CD8-positive, alpha-beta memory T cell (primary cell): ENCODE data around the gene DISC1. TPM values are rescaled to one million over a fixed set of nuclear protein-coding genes. Genes with fewer than 3 reads are reported as not detected.
A peak's percentile ranks its signal among the peaks of the same experiment; 100 is the strongest.
"Not testable (repeated sequence)": the region's sequence is repeated elsewhere in the genome, so short reads cannot be mapped to it uniquely, and the experiment has no call there.

Experiments used
- CTCF ChIA-PET: fragments of 350-600 bp; sonication (Branson Sonifier 250); formaldehyde crosslinking; loops from one replicate; lab custom pipeline; 2021; ENCODE audit warnings: antibody characterized with exemption; lab: Charles Lee
- POLR2A ChIA-PET: fragments of 350-600 bp; sonication (Branson Sonifier 250); formaldehyde crosslinking; loops from one replicate; lab custom pipeline; 2021; ENCODE audit warnings: antibody characterized with exemption; lab: Charles Lee
- DNase-seq, 5 donors: peaks; one replicate each; pipeline versions ENCODE4 v3.0.0 to v3.0.0-alpha.2; 2020 to 2022; ENCODE audit warnings: mixed read lengths in 1 of 5
- H3K27ac ChIP-seq: one replicate; pipeline ENCODE4 v1.7.0; 2013; ENCODE audit warnings: low read depth, mild to moderate bottlenecking, low read length, moderate library complexity
- H3K27me3 ChIP-seq: 2 replicates; pipeline ENCODE4 v1.7.0; 2013; ENCODE audit warnings: low read length, mild to moderate bottlenecking; ENCODE audit not compliant: insufficient read depth, poor library complexity, severe bottlenecking
- H3K36me3 ChIP-seq: 2 replicates; pipeline ENCODE4 v1.7.0; 2013; ENCODE audit warnings: mild to moderate bottlenecking, low read length, moderate library complexity; ENCODE audit not compliant: insufficient read depth
- H3K4me1 ChIP-seq: 2 replicates; pipeline ENCODE4 v1.7.0; 2013; ENCODE audit warnings: mild to moderate bottlenecking, low read length, moderate library complexity; ENCODE audit not compliant: insufficient read depth
- H3K4me3 ChIP-seq: 2 replicates; pipeline ENCODE4 v1.7.0; 2013; ENCODE audit warnings: mild to moderate bottlenecking, low read length
- H3K9me3 ChIP-seq: 2 replicates; pipeline ENCODE4 v1.7.0; 2013; ENCODE audit warnings: mild to moderate bottlenecking, low read length
- H3K27ac Mint-ChIP-seq, 8 donors: one replicate each; pipeline ENCODE4 v1.8.0; 2020 to 2021; ENCODE audit warnings: mixed read lengths in 8 of 8, mild to moderate bottlenecking in 6 of 8, inconsistent platforms in 3 of 8, moderate library complexity in 3 of 8
- H3K27me3 Mint-ChIP-seq, 2 donors: one replicate each; pipeline ENCODE4 v1.8.0; 2020 to 2021; ENCODE audit warnings: mixed read lengths in 2 of 2, mild to moderate bottlenecking in 1 of 2, moderate library complexity in 1 of 2
- H3K36me3 Mint-ChIP-seq, 3 donors: one replicate each; pipeline ENCODE4 v1.8.0; 2020 to 2021; ENCODE audit warnings: mixed read lengths in 3 of 3, inconsistent platforms in 1 of 3, mild to moderate bottlenecking in 1 of 3
- H3K4me1 Mint-ChIP-seq, 3 donors: one replicate each; pipeline ENCODE4 v1.8.0; 2020 to 2021; ENCODE audit warnings: mixed read lengths in 3 of 3, inconsistent platforms in 1 of 3, mild to moderate bottlenecking in 1 of 3
- H3K4me3 Mint-ChIP-seq, 7 donors: one replicate each; pipeline ENCODE4 v1.8.0; 2020 to 2021; ENCODE audit warnings: mixed read lengths in 7 of 7, mild to moderate bottlenecking in 6 of 7, moderate library complexity in 4 of 7, inconsistent platforms in 2 of 7
- H3K9me3 Mint-ChIP-seq, 5 donors: one replicate each; pipeline ENCODE4 v1.8.0; 2020 to 2022; ENCODE audit warnings: mixed read lengths in 5 of 5, mild to moderate bottlenecking in 3 of 5, moderate library complexity in 2 of 5, inconsistent platforms in 1 of 5
- polyA plus RNA-seq: library from polyadenylated mRNA; unstranded; fragments of 300-500 nt; fragmentation: Illumina TruSeq; gene quantifications from one replicate; pipeline ENCODE4 v1.2.3, GENCODE V29; 2021
- total RNA-seq, 2 experiments: library from RNA; stranded (reverse); gene quantifications; one replicate each; pipeline ENCODE4 v1.2.3, GENCODE V29; 2021

Gene DISC1
- total and polyA plus RNA-seq, 3 experiments from 2014 or later: 0.60 to 2.4 (median 1.0) TPM

GRCh38 chr1:231666937-231667608 lies 40.5 kb downstream of the DISC1 start:
- no peaks in the 10 kb centered on the region for H3K9me3 ChIP-seq
- Mint-ChIP-seq H3K36me3 (peaks cover 4 to 40% (median 5%) of the 10 kb centered on the region in 3 donors), H3K4me1 (peaks cover 21 to 40% (median 24%) of the 10 kb centered on the region in 3 donors), H3K27ac (peak overlapping the region in 1 of 8 donors; percentile 17), H3K9me3 (peaks cover 21 to 36% (median 34%) of the 10 kb centered on the region in 5 donors), H3K27me3 (peaks cover 0 to 10% of the 10 kb centered on the region in 2 donors), H3K4me3 (peak overlapping the region in 1 of 7 donors; percentile 13)
- H3K36me3 ChIP-seq: no peaks in the 10 kb centered on the region
- CTCF ChIA-PET: no interaction called here
- H3K27me3 ChIP-seq: no peaks in the 10 kb centered on the region
- peaks cover 9% of the 10 kb centered on the region for H3K4me1 ChIP-seq
- H3K4me3 ChIP-seq: no peak overlapping the region
- no peak overlapping the region for H3K27ac ChIP-seq
- DNase-seq: no peak
- POLR2A ChIA-PET: no interaction called here

- Mint-ChIP-seq H3K4me3 (peak overlapping the region in 6 of 7 donors; percentile 31 to 83 (median 59)), H3K36me3 (peaks cover 0 to 34% (median 3%) of the 10 kb centered on the region in 3 donors), H3K27ac (peak overlapping the region in 3 of 8 donors; percentile 33 to 90 (median 54)), H3K4me1 (peaks cover 26 to 47% (median 31%) of the 10 kb centered on the region in 3 donors), H3K27me3 (peaks cover 0 to 8% of the 10 kb centered on the region in 2 donors), H3K9me3 (peaks cover 21 to 32% (median 30%) of the 10 kb centered on the region in 5 donors)
- no peaks in the 10 kb centered on the region for H3K9me3 ChIP-seq
- H3K27ac ChIP-seq: no peak overlapping the region
- no peak for DNase-seq
- ChIA-PET CTCF (no interaction called here), POLR2A (no interaction called here)
- no peaks in the 10 kb centered on the region for H3K27me3 ChIP-seq
- H3K4me3 ChIP-seq: no peak overlapping the region
- H3K36me3 ChIP-seq: no peaks in the 10 kb centered on the region
- peaks cover 9% of the 10 kb centered on the region for H3K4me1 ChIP-seq
These were observed 41.4 kb downstream of the DISC1 start for GRCh38 chr1:231667896-231668506.

GRCh38 chr1:231668826-231669225 lies 42.2 kb downstream of the DISC1 start:
- Mint-ChIP-seq H3K4me3 (no peak overlapping the region), H3K4me1 (peaks cover 26 to 47% (median 33%) of the 10 kb centered on the region in 3 donors), H3K27me3 (peaks cover 0 to 4% of the 10 kb centered on the region in 2 donors), H3K36me3 (peaks cover 0 to 26% (median 3%) of the 10 kb centered on the region in 3 donors), H3K9me3 (peaks cover 17 to 27% (median 24%) of the 10 kb centered on the region in 5 donors), H3K27ac (no peak overlapping the region)
- Histone ChIP-seq H3K4me3 (no peak overlapping the region), H3K4me1 (peaks cover 9% of the 10 kb centered on the region), H3K36me3 (no peaks in the 10 kb centered on the region), H3K27ac (no peak overlapping the region), H3K9me3 (no peaks in the 10 kb centered on the region), H3K27me3 (no peaks in the 10 kb centered on the region)
- POLR2A ChIA-PET: no interaction called here
- CTCF ChIA-PET: no interaction called here
- DNase-seq: no peak

GRCh38 chr1:231669864-231670621 lies 43.5 kb downstream of the DISC1 start:
- H3K9me3 Mint-ChIP-seq: peaks cover 17 to 24% (median 22%) of the 10 kb centered on the region in 5 donors
- POLR2A ChIA-PET: not testable (repeated sequence)

GRCh38 chr1:231670755-231671154 lies 44.2 kb downstream of the DISC1 start:
- Mint-ChIP-seq H3K9me3 (peaks cover 17 to 24% (median 22%) of the 10 kb centered on the region in 5 donors), H3K36me3 (peaks cover 0 to 21% (median 3%) of the 10 kb centered on the region in 3 donors), H3K4me3 (no peak overlapping the region), H3K4me1 (peaks cover 40 to 64% (median 52%) of the 10 kb centered on the region in 3 donors), H3K27ac (no peak overlapping the region), H3K27me3 (peaks cover 0 to 4% of the 10 kb centered on the region in 2 donors)
- Histone ChIP-seq H3K27me3 (no peaks in the 10 kb centered on the region), H3K4me1 (peaks cover 25% of the 10 kb centered on the region), H3K9me3 (no peaks in the 10 kb centered on the region), H3K4me3 (no peak overlapping the region), H3K36me3 (no peaks in the 10 kb centered on the region), H3K27ac (no peak overlapping the region)
- DNase-seq: no peak
- ChIA-PET POLR2A (no interaction called here), CTCF (no interaction called here)

More at GRCh38 chr1:231669864-231670621, 43.5 kb downstream of the DISC1 start:
- peaks cover 0 to 21% (median 3%) of the 10 kb centered on the region in 3 donors for H3K36me3 Mint-ChIP-seq
- H3K27ac ChIP-seq, H3K27me3 Mint-ChIP-seq, H3K36me3 ChIP-seq, CTCF ChIA-PET, H3K9me3 ChIP-seq, H3K4me3 Mint-ChIP-seq, H3K27me3 ChIP-seq, DNase-seq, H3K4me3 ChIP-seq, H3K27ac Mint-ChIP-seq: not testable (repeated sequence)
- peaks cover 34 to 58% (median 44%) of the 10 kb centered on the region in 3 donors for H3K4me1 Mint-ChIP-seq
- H3K4me1 ChIP-seq: peaks cover 22% of the 10 kb centered on the region

- ChIA-PET POLR2A (no interaction called here), CTCF (no interaction called here)
- Mint-ChIP-seq H3K36me3 (peaks cover 4 to 23% (median 7%) of the 10 kb centered on the region in 3 donors), H3K4me3 (no peak overlapping the region), H3K9me3 (peaks cover 12 to 16% (median 15%) of the 10 kb centered on the region in 5 donors), H3K27me3 (peaks cover 0 to 6% of the 10 kb centered on the region in 2 donors), H3K4me1 (peaks cover 22 to 40% (median 27%) of the 10 kb centered on the region in 3 donors), H3K27ac (peak overlapping the region in 2 of 8 donors; percentile 0 to 35)
- peaks cover 16% of the 10 kb centered on the region for H3K4me1 ChIP-seq
- H3K27me3 ChIP-seq: no peaks in the 10 kb centered on the region
- H3K36me3 ChIP-seq: no peaks in the 10 kb centered on the region
- peak in 1 of 5 donors; percentile 4 for DNase-seq
- H3K27ac ChIP-seq: no peak overlapping the region
- H3K9me3 ChIP-seq: no peaks in the 10 kb centered on the region
- H3K4me3 ChIP-seq: no peak overlapping the region
These were observed 48.0 kb downstream of the DISC1 start for GRCh38 chr1:231674575-231674974.

GRCh38 chr1:231676487-231676886 lies 49.9 kb downstream of the DISC1 start:
- no peaks in the 10 kb centered on the region for H3K36me3 ChIP-seq
- CTCF ChIA-PET: no interaction called here
- no peak overlapping the region for H3K27ac ChIP-seq
- H3K27me3 Mint-ChIP-seq: peaks cover 0 to 4% of the 10 kb centered on the region in 2 donors
- peaks cover 16% of the 10 kb centered on the region for H3K4me1 ChIP-seq
- H3K4me3 Mint-ChIP-seq: no peak overlapping the region
- no peak overlapping the region for H3K4me3 ChIP-seq
- H3K27ac Mint-ChIP-seq: no peak overlapping the region
- H3K27me3 ChIP-seq: no peaks in the 10 kb centered on the region
- no peaks in the 10 kb centered on the region for H3K9me3 ChIP-seq
- no peak for DNase-seq
- peaks cover 22 to 47% (median 31%) of the 10 kb centered on the region in 3 donors for H3K4me1 Mint-ChIP-seq
- POLR2A ChIA-PET: no interaction called here
- H3K9me3 Mint-ChIP-seq: peaks cover 0 to 4% (median 0%) of the 10 kb centered on the region in 5 donors
- peaks cover 1 to 11% (median 7%) of the 10 kb centered on the region in 3 donors for H3K36me3 Mint-ChIP-seq
